Stimulated activated effector memory CD8-positive, alpha-beta T cell treated with anti-CD3 and anti-CD28 coated beads, Interleukin-12 subunit alpha, Interleukin-12 subunit beta, amount 100 ng/mL, for 72 hours (primary cell): ENCODE results near the gene TMEM213.
A peak's percentile ranks its signal among the peaks of the same experiment; 100 is the strongest.

ENCODE experiments used
- ATAC-seq: fragments of 150-1000 bp; cut with Tn5 transposase; 2 replicates; pipeline ENCODE4 v1.10.0; 2021
- DNase-seq, 2 donors: peaks; one replicate each; pipeline ENCODE4 v3.0.0; 2021 to 2022; ENCODE audit warnings: low spot score in 2 of 2
- H3K27ac Mint-ChIP-seq: one replicate; pipeline ENCODE4 v1.8.0; 2022; ENCODE audit warnings: mild to moderate bottlenecking, mixed read lengths
- H3K36me3 Mint-ChIP-seq: one replicate; pipeline ENCODE4 v1.8.0; 2022; ENCODE audit warnings: mild to moderate bottlenecking, mixed read lengths
- H3K4me1 Mint-ChIP-seq: one replicate; pipeline ENCODE4 v1.8.0; 2022; ENCODE audit warnings: mixed read lengths
- H3K4me3 Mint-ChIP-seq: one replicate; pipeline ENCODE4 v1.8.0; 2022; ENCODE audit warnings: mild to moderate bottlenecking, mixed read lengths
- H3K9me3 Mint-ChIP-seq: one replicate; pipeline ENCODE4 v1.8.0; 2022; ENCODE audit warnings: mixed read lengths

TMEM213 gene

GRCh38 chr7:138845711-138846110 lies 47.9 kb downstream of the TMEM213 start:
- no peak overlapping the region for H3K27ac Mint-ChIP-seq
- DNase-seq, result no peak
- ATAC-seq, result no peak
- no peak overlapping the region for H3K4me3 Mint-ChIP-seq
- peaks cover 3% of the 10 kb centered on the region for H3K9me3 Mint-ChIP-seq
- H3K4me1 Mint-ChIP-seq, result no peaks in the 10 kb centered on the region
- no peaks in the 10 kb centered on the region for H3K36me3 Mint-ChIP-seq

DNA sequence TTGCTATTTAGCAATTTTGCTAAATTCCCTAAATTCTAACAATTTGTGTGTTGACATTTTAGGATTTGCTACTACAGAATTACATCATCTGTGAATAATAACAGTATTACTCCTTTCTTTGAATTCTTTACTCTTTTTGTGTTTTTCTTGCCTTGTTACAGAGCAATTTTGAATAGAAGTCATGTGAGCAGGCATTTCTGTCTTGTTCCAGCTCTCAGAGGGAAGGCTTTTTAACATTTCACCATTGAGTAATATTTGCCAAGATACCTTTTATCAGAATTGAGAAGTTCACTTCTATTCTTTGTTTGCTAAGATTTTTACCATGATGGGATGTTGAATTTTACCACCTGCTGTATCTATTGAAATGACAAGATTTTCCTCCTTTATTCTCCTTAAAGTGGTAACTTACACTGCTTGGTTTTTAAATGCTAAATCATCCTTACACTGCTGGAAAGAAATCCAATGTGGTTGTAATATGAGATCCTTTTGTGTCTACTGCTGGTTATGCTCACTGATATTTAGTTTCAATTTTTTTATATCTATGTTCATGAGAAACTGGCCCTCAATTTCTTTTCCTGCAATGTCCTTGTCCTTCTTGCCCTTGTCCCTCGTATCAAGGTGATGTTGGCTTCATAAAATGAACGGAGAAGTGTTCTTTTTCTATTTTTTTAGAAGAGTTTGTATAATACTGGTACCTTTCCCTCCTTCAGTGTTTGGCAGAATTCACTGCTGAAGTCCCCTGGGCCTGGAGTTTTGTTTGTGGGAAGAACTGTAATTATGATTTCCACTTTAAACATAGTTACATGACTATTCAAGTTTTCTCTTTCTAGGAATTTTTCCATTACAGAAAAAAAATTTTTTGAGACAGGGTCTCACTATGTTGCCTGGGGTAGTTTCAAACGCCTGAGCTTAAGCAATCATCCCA lies 50.5 kb downstream of the TMEM213 start:
- H3K36me3 Mint-ChIP-seq, result no peaks in the 10 kb centered on the region

DNA sequence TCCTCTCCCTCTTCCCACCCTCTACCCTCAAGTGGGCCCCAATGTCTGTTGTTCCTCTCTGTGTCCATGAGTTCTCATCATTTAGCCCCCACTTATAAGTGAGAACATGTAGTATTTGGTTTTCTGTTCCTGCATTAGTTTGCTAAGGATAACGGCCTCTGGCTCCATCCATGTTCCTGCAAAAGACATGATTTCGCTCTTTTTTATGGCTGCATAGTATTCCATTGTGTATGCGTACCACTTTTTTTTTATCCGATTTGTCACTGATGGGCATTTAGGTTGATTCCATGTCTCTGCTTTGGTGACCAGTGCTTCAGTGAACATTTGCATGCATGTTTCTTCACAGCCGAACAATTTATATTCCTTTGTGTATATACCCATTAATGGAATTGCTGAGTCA lies 51.9 kb downstream of the TMEM213 start:
- no peak overlapping the region for H3K27ac Mint-ChIP-seq
- peaks cover 4% of the 10 kb centered on the region for H3K4me1 Mint-ChIP-seq
- H3K4me3 Mint-ChIP-seq, result no peak overlapping the region
- DNase-seq (no peak), ATAC-seq (no peak)
- no peaks in the 10 kb centered on the region for H3K36me3 Mint-ChIP-seq
- peaks cover 3% of the 10 kb centered on the region for H3K9me3 Mint-ChIP-seq

More for the DNA sequence above, 50.5 kb downstream of the TMEM213 start:
- Mint-ChIP-seq H3K27ac (no peak overlapping the region), H3K9me3 (peaks cover 3% of the 10 kb centered on the region), H3K4me1 (peaks cover 2% of the 10 kb centered on the region), H3K4me3 (no peak overlapping the region)
- ATAC-seq (no peak), DNase-seq (no peak)

DNA sequence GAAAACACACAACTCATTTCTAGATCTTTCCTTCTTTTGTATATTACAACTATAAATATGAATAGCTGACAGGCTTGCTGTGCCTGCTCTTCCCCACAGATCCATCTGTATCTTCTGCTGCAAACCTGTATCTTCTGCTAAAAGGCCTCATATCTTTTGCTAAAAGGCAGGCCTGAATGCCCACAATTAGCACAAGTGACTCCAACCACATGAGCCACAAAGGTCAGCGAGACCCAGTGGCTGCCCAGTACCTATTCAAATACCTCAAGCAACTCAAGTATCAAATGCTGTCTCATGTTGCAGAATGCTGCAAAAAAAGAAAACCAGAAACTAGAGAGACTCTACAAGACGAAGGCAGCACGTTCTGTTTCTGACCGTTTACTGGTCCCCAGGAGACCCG lies 54.7 kb downstream of the TMEM213 start:
- Mint-ChIP-seq H3K36me3 (no peaks in the 10 kb centered on the region), H3K4me3 (no peak overlapping the region), H3K4me1 (peaks cover 4% of the 10 kb centered on the region), H3K9me3 (peaks cover 6% of the 10 kb centered on the region), H3K27ac (no peak overlapping the region)
- ATAC-seq (no peak), DNase-seq (no peak)

- Mint-ChIP-seq H3K9me3 (peaks cover 11% of the 10 kb centered on the region), H3K27ac (no peak overlapping the region), H3K4me3 (no peak overlapping the region), H3K4me1 (peaks cover 4% of the 10 kb centered on the region), H3K36me3 (no peaks in the 10 kb centered on the region)
- ATAC-seq, result peak; percentile 65
- DNase-seq, result no peak
These were observed 55.7 kb downstream of the TMEM213 start for GRCh38 chr7:138853448-138853847.

DNA sequence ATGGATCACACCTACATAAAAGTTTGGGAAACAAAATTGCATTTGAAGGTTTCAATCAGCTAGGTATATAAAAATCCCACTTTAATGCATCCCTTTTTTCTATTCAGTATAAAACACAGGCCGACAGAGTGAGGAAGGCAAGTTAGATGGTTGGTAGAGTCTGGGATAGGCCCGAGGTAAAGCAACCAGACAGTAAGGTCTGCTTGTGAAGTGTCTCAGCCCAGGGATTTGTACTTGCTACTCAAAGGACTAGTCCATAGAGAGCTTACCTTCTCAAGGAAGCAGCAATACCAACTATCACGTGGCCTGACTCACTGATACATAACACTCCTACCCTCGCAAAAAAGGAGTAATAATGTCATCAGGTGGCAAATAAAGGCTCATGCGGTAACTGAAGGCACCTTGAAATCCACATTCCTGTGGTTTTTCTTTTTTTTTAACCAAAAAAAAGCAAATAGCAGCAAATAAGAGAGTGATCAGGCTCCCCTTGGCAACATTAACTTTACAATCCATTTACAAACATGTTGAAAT lies 56.4 kb downstream of the TMEM213 start:
- Mint-ChIP-seq H3K4me3 (no peak overlapping the region), H3K36me3 (no peaks in the 10 kb centered on the region), H3K4me1 (peaks cover 4% of the 10 kb centered on the region), H3K9me3 (peaks cover 11% of the 10 kb centered on the region), H3K27ac (no peak overlapping the region)
- no peak for DNase-seq
- no peak for ATAC-seq

DNA sequence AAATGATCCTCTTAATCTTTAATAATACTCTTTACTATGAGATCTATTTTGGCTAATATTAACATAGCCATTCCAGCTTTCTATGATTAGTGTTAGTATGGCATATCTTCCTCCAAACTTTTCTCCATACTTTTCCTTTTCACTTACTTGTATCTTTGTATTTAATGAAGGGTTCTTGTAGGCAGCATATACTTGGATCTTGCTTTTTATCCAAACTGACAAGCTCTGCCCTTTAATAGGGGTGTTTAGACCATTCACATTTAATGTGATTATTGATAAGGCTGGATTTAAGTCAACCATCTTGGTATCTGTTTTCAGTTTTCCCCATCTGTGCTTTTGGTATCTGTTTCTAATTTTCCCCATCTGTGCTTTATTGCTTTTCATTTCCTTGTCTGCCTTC lies 59.9 kb downstream of the TMEM213 start:
- Mint-ChIP-seq H3K27ac (no peak overlapping the region), H3K36me3 (no peaks in the 10 kb centered on the region), H3K4me3 (no peak overlapping the region), H3K4me1 (peaks cover 4% of the 10 kb centered on the region), H3K9me3 (peaks cover 8% of the 10 kb centered on the region)
- DNase-seq (no peak), ATAC-seq (no peak)

- H3K4me1 Mint-ChIP-seq, result peaks cover 19% of the 10 kb centered on the region
- ATAC-seq (no peak), DNase-seq (no peak)
- H3K27ac Mint-ChIP-seq, result no peak overlapping the region
- H3K36me3 Mint-ChIP-seq, result no peaks in the 10 kb centered on the region
- H3K4me3 Mint-ChIP-seq, result no peak overlapping the region
- peaks cover 8% of the 10 kb centered on the region for H3K9me3 Mint-ChIP-seq
These were observed 63.3 kb downstream of the TMEM213 start for GRCh38 chr7:138861051-138861450.

DNA sequence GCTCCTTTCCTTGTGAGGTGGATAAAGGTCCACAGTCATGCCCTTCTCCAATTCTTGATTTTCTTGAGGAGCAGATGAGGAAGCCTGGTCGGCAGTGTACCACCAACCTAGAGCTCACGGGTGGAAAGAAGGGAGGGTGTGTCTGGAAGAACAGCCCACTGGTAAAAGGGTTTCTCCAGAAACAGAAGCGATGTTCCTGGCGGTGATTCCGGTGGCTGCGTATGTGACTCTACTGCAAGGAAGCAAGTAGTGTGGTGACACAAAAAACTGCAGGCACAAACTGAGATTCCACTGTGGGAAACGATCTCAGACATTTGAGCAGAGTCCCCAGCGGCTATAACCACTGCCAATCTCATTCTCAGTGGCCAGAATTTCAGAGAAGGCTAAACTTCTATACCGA lies 66.1 kb downstream of the TMEM213 start:
- H3K4me3 Mint-ChIP-seq, result no peak overlapping the region
- no peak for DNase-seq
- no peak for ATAC-seq
- peaks cover 21% of the 10 kb centered on the region for H3K4me1 Mint-ChIP-seq
- no peaks in the 10 kb centered on the region for H3K36me3 Mint-ChIP-seq
- H3K9me3 Mint-ChIP-seq, result no peaks in the 10 kb centered on the region
- H3K27ac Mint-ChIP-seq, result peak overlapping the region; percentile 79

- peak overlapping the region; percentile 79 for H3K27ac Mint-ChIP-seq
- DNase-seq (no peak), ATAC-seq (peak; percentile 81)
- H3K4me3 Mint-ChIP-seq, result no peak overlapping the region
- H3K36me3 Mint-ChIP-seq, result no peaks in the 10 kb centered on the region
- H3K4me1 Mint-ChIP-seq, result peaks cover 21% of the 10 kb centered on the region
- no peaks in the 10 kb centered on the region for H3K9me3 Mint-ChIP-seq
These were observed 66.9 kb downstream of the TMEM213 start for GRCh38 chr7:138864667-138865066.

- peaks cover 21% of the 10 kb centered on the region for H3K4me1 Mint-ChIP-seq
- H3K27ac Mint-ChIP-seq, result no peak overlapping the region
- DNase-seq (peak in 1 of 2 donors; percentile 76), ATAC-seq (peak; percentile 78)
- H3K9me3 Mint-ChIP-seq, result no peaks in the 10 kb centered on the region
- no peak overlapping the region for H3K4me3 Mint-ChIP-seq
- H3K36me3 Mint-ChIP-seq, result no peaks in the 10 kb centered on the region
These were observed 68.0 kb downstream of the TMEM213 start for GRCh38 chr7:138865843-138866242.

- H3K4me1 Mint-ChIP-seq, result peaks cover 21% of the 10 kb centered on the region
- H3K27ac Mint-ChIP-seq, result no peak overlapping the region
- no peak overlapping the region for H3K4me3 Mint-ChIP-seq
- H3K9me3 Mint-ChIP-seq, result no peaks in the 10 kb centered on the region
- DNase-seq (no peak), ATAC-seq (no peak)
- no peaks in the 10 kb centered on the region for H3K36me3 Mint-ChIP-seq
These were observed 68.6 kb downstream of the TMEM213 start for GRCh38 chr7:138866353-138866752.

DNA sequence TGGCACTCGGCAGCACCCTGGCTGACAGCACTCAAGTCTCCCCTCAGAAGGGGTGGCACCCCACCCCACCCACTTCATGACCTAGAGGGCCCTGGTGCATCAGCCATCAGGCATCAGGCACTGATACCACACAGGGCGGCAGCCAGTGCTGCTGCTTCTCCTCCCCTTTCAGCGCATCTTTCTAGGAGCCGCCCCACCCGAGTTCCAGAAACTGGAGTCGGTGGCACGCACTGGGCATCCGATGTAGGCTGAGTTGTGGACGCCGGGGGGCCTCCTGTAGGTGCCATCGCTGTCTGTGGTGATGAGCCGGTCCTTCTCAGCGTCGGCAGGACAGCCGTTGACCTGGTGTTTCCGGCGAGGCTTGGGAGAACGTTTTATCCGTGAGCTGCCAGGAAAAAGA lies 70.0 kb downstream of the TMEM213 start:
- DNase-seq, result no peak
- Mint-ChIP-seq H3K27ac (no peak overlapping the region), H3K36me3 (no peaks in the 10 kb centered on the region), H3K4me3 (no peak overlapping the region), H3K4me1 (peaks cover 21% of the 10 kb centered on the region), H3K9me3 (no peaks in the 10 kb centered on the region)
- no peak for ATAC-seq

- peaks cover 21% of the 10 kb centered on the region for H3K4me1 Mint-ChIP-seq
- no peak for ATAC-seq
These were observed 70.9 kb downstream of the TMEM213 start for GRCh38 chr7:138868711-138869110.

DNA sequence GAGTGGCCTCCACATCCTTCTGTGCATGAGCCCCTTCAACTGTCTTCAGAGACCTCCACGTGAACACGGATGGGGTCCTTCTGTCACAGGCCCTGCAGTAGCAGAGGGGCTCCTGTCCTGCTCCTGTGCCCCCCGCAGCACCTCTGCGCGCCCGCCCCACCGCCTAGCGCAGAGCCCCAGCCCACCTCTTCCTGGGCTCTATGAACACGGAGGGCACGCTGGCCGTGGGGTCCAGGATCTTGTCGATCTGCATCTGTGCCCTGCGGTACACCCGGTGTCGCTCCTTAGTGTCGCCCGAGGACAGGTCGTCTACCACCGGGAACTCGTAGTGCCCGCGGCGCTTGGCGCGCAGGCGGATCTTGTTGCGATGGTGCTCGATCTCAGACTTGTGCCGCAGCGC lies 71.6 kb downstream of the TMEM213 start:
- Mint-ChIP-seq H3K4me3 (no peak overlapping the region), H3K9me3 (no peaks in the 10 kb centered on the region), H3K36me3 (no peaks in the 10 kb centered on the region), H3K4me1 (peaks cover 21% of the 10 kb centered on the region), H3K27ac (peak overlapping the region; percentile 77)
- no peak for DNase-seq
- no peak for ATAC-seq

More at GRCh38 chr7:138868711-138869110, 70.9 kb downstream of the TMEM213 start:
- Mint-ChIP-seq H3K27ac (peak overlapping the region; percentile 77), H3K9me3 (no peaks in the 10 kb centered on the region), H3K4me3 (no peak overlapping the region), H3K36me3 (no peaks in the 10 kb centered on the region)
- DNase-seq, result no peak
